ENCODE results near the gene PPFIBP1. TPM values are rescaled to one million over a fixed set of nuclear protein-coding genes. Genes with fewer than 3 reads are reported as not detected.
A peak's percentile ranks its signal among the peaks of the same experiment; 100 is the strongest.
"Not testable (repeated sequence)": the region's sequence is repeated elsewhere in the genome, so short reads cannot be mapped to it uniquely, and the experiment has no call there.

PPFIBP1 gene
- total and polyA plus RNA-seq, 2 of the 13 experiments (the other 11 are each of a cell fraction or from before 2014, with no cell fraction given): 16.2 to 21.8 TPM

- POLR2A ChIA-PET: interaction anchor here (1.2 kb wide), 1 partner anchor 61 kb away, joined by 3 read pairs; the partner anchor contains the start of gene PPFIBP1
- no peak overlapping the region for H2AFZ ChIP-seq (ENCODE audit: low read length)
- TF ChIP-seq CEBPB (IDR thresholded peaks at IDR 0.05; ENCODE audit: borderline replicate concordance, low read depth, low read length): peak; percentile 71
- TF ChIP-seq ZBTB26 (CRISPR knock-in tag; IDR thresholded peaks at IDR 0.05; ENCODE audit: borderline replicate concordance): no peak
- no peak for TF ChIP-seq NFKBIZ (CRISPR knock-in tag; IDR thresholded peaks at IDR 0.05)
- BruUV-seq (replicated peaks): no TSS peak
- H3K9me3 ChIP-seq (ENCODE audit: low read length): no peaks in the 10 kb centered on the region
- whole genome bisulfite sequencing (ENCODE audit: low lambda C conversion rate): 92% methylated on average over 3 of the region's 3 CpGs
- FAIRE-seq (no peak), ATAC-seq (no peak), DNase-seq (ENCODE audit: low spot score) (no peak)
- H3K36me3 ChIP-seq (replicated peaks in 1 of 2; ENCODE audit: control insufficient read depth in 1 of 2, insufficient read depth in 2 of 2, low read length in 2 of 2): no peaks in the 10 kb centered on the region; a peak in 1 of 5 replicates
- H3K27ac ChIP-seq (ENCODE audit: extremely low read length, insufficient read depth, low read length): no peak overlapping the region
- H4K20me1 ChIP-seq (ENCODE audit: insufficient read depth, low read length): 0 out of 2 replicates have a peak, but pooled peaks cover 3% of the 10 kb centered on the region
- intact Hi-C loops (cut with micrococcal nuclease; ENCODE audit: unreplicated experiment) (no loop called here), in situ Hi-C loops (cut with HindIII; ENCODE audit: extremely low pct_ligation_motif_present, low pct_unique_long_range_greater_than_20kb) (no loop called here)
- no peaks in the 10 kb centered on the region for H3K79me2 ChIP-seq (ENCODE audit: insufficient read depth, low read length)
- CTCF ChIA-PET (ENCODE audit: low intra/inter-chr PET ratio, low total read pairs): no interaction called here
- H3K9ac ChIP-seq (ENCODE audit: insufficient read depth, low read depth, low read length): no peak overlapping the region
- H3K27me3 ChIP-seq (ENCODE audit: control insufficient read depth in 1 of 2, insufficient read depth in 2 of 2, low read length in 2 of 2): no peaks in the 10 kb centered on the region
- H3K4me1 ChIP-seq (ENCODE audit: insufficient read depth, low read length): peaks cover 9% of the 10 kb centered on the region; the same call in 1 of the 2 replicates
- no peak overlapping the region for H3K4me2 ChIP-seq (ENCODE audit: low read depth, low read length)
- no peak overlapping the region for H3K4me3 ChIP-seq (replicated peaks in 1 of 3; ENCODE audit: insufficient read depth in 1 of 3, low read depth in 2 of 3, low read length in 3 of 3)
These were observed 61.8 kb downstream of the PPFIBP1 start for GRCh38 chr12:27585739-27586265.

GRCh38 chr12:27588075-27588730 is 64.2 kb downstream of the PPFIBP1 start:
- intact Hi-C loops (cut with micrococcal nuclease; ENCODE audit: unreplicated experiment); H3K4me2 ChIP-seq (ENCODE audit: low read depth, low read length); H2AFZ ChIP-seq (ENCODE audit: low read length); H3K4me3 ChIP-seq (replicated peaks in 1 of 3; ENCODE audit: insufficient read depth in 1 of 3, low read depth in 2 of 3, low read length in 3 of 3); POLR2A ChIA-PET; in situ Hi-C loops (cut with HindIII; ENCODE audit: extremely low pct_ligation_motif_present, low pct_unique_long_range_greater_than_20kb); H4K20me1 ChIP-seq (ENCODE audit: insufficient read depth, low read length); BruUV-seq (replicated peaks); H3K36me3 ChIP-seq (replicated peaks in 1 of 2; ENCODE audit: control insufficient read depth in 1 of 2, insufficient read depth in 2 of 2, low read length in 2 of 2); H3K9me3 ChIP-seq (ENCODE audit: low read length); CTCF ChIA-PET (ENCODE audit: low intra/inter-chr PET ratio, low total read pairs); H3K79me2 ChIP-seq (ENCODE audit: insufficient read depth, low read length); H3K27me3 ChIP-seq (ENCODE audit: control insufficient read depth in 1 of 2, insufficient read depth in 2 of 2, low read length in 2 of 2); H3K27ac ChIP-seq (ENCODE audit: extremely low read length, insufficient read depth, low read length); ATAC-seq; H3K9ac ChIP-seq (ENCODE audit: insufficient read depth, low read depth, low read length); FAIRE-seq; H3K4me1 ChIP-seq (ENCODE audit: insufficient read depth, low read length); DNase-seq (ENCODE audit: low spot score): not testable (repeated sequence)
- WGBS (ENCODE audit: low lambda C conversion rate): 96% methylated on average over 2 of the region's 2 CpGs
